SK-N-SH (cell line): ENCODE results near the gene TDRD9. TPM values are rescaled to one million over a fixed set of nuclear protein-coding genes. Genes with fewer than 3 reads are reported as not detected.

Experiments
- CTCF ChIA-PET: fragments of 300-600, 350-600 bp; formaldehyde crosslinking; extraction: SDS; loops from one replicate; lab custom pipeline; 2021; lab: Yijun Ruan, JAX
- POLR2A ChIA-PET: fragments of 350-600 bp; sonication (Branson Sonifier 250); formaldehyde crosslinking; extraction: SDS; loops from one replicate; lab custom pipeline; 2020; ENCODE audit warnings: antibody characterized with exemption, inconsistent platforms; lab: Yijun Ruan, JAX
- DNase-seq: peaks from one replicate; pipeline ENCODE4 v3.0.0; 2012
- H2AFZ ChIP-seq: fragments of 200-600 bp; sonication (generic); 2 replicates; pipeline ENCODE4 v1.8.1; 2016; ENCODE audit warnings: antibody characterized with exemption, mild to moderate bottlenecking, low read depth
- H3F3A ChIP-seq: fragments of 200-600 bp; sonication (generic); replicated peaks from 2 replicates; pipeline ENCODE3; 2016; ENCODE audit warnings: antibody characterized with exemption, mild to moderate bottlenecking; ENCODE audit not compliant: insufficient read depth
- H3K27ac ChIP-seq, 2 experiments: fragments of 200-500 bp in 1 of 2; fragments of 200-600 bp in 1 of 2; sonication (Bioruptor generic) in 1 of 2; sonication (generic), shearing (Covaris generic) in 1 of 2; 2 replicates each; pipeline versions ENCODE4 v1.5.1 to v1.6.1; 2014 to 2016; ENCODE audit warnings: low read depth in 2 of 2, inconsistent platforms in 1 of 2, low read length in 1 of 2, mild to moderate bottlenecking in 1 of 2, mixed read lengths in 1 of 2
- H3K27me3 ChIP-seq: fragments of 200-600 bp; sonication (generic), shearing (Covaris generic); 2 replicates; pipeline ENCODE4 v1.6.1; 2016; ENCODE audit warnings: mixed run types; ENCODE audit not compliant: insufficient read depth
- H3K36me3 ChIP-seq, 2 experiments: fragments of 200-500 bp in 1 of 2; fragments of 200-600 bp in 1 of 2; sonication (Bioruptor generic) in 1 of 2; sonication (generic) in 1 of 2; replicated peaks in 1 of 2; 2 replicates each; pipeline versions ENCODE3 to v1.5.1; 2014 to 2016; ENCODE audit warnings: low read length in 1 of 2, mild to moderate bottlenecking in 1 of 2; ENCODE audit not compliant: insufficient read depth in 2 of 2, control insufficient read depth in 1 of 2
- H3K4me1 ChIP-seq, 2 experiments: fragments of 200-500 bp in 1 of 2; fragments of 200-600 bp in 1 of 2; sonication (Bioruptor generic) in 1 of 2; sonication (generic), shearing (Covaris generic) in 1 of 2; 2 replicates each; pipeline versions ENCODE4 v1.5.1 to v1.6.1; 2014 to 2016; ENCODE audit warnings: low read depth in 1 of 2, low read length in 1 of 2, mixed run types in 1 of 2; ENCODE audit not compliant: insufficient read depth in 2 of 2, control insufficient read depth in 1 of 2
- H3K4me2 ChIP-seq: fragments of 200-600 bp; sonication (generic), shearing (Covaris generic); 2 replicates; pipeline ENCODE4 v1.6.1; 2017; ENCODE audit warnings: mixed run types
- H3K4me3 ChIP-seq, 2 experiments: fragments of 200-500 bp in 1 of 2; fragments of 200-600 bp in 1 of 2; sonication (Bioruptor generic) in 1 of 2; sonication (generic), shearing (Covaris generic) in 1 of 2; 2 replicates each; pipeline versions ENCODE4 v1.5.1 to v1.8.1; 2014 to 2016; ENCODE audit warnings: low read depth in 2 of 2, inconsistent platforms in 1 of 2, low read length in 1 of 2, mild to moderate bottlenecking in 1 of 2, mixed read lengths in 1 of 2, moderate library complexity in 1 of 2
- H3K79me2 ChIP-seq: fragments of 200-600 bp; sonication (generic); 2 replicates; pipeline ENCODE4 v1.8.1; 2017; ENCODE audit warnings: mild to moderate bottlenecking; ENCODE audit not compliant: insufficient read depth
- H3K9ac ChIP-seq: fragments of 200-600 bp; sonication (generic); 2 replicates; pipeline ENCODE4 v1.6.1; 2017; ENCODE audit warnings: mixed run types
- H3K9me2 ChIP-seq: fragments of 200-600 bp; sonication (generic); 2 replicates; pipeline ENCODE4 v1.6.1; 2017; ENCODE audit warnings: mixed run types
- H3K9me3 ChIP-seq: fragments of 200-600 bp; sonication (generic); 2 replicates; pipeline ENCODE4 v1.6.1; 2017; ENCODE audit warnings: mixed run types, mild to moderate bottlenecking, moderate library complexity
- H4K20me1 ChIP-seq: fragments of 200-600 bp; sonication (generic); 2 replicates; pipeline ENCODE4 v1.6.1; 2017; ENCODE audit warnings: mild to moderate bottlenecking, mixed run types; ENCODE audit not compliant: insufficient read depth
- CHD2 ChIP-seq: fragments of 150-350 bp; IDR thresholded peaks from 2 replicates; pipeline ENCODE4 v1.6.1; 2018; ENCODE audit warnings: low read length; ENCODE audit not compliant: partially characterized antibody
- EP300 ChIP-seq, 2 experiments: IDR thresholded peaks; 2 replicates each; pipeline versions ENCODE4 v1.4.0 to v1.6.1; 2012; ENCODE audit warnings: borderline replicate concordance in 1 of 2, low read depth in 1 of 2, low read length in 1 of 2
- FOSL2 ChIP-seq: IDR thresholded peaks from 2 replicates; pipeline ENCODE4 v1.4.0; 2012; ENCODE audit warnings: low read depth, mild to moderate bottlenecking, moderate library complexity, borderline replicate concordance
- GABPA ChIP-seq: IDR thresholded peaks from 2 replicates; pipeline ENCODE4 v1.4.0; 2012; ENCODE audit warnings: low read depth, mild to moderate bottlenecking
- IRF3 ChIP-seq: fragments of 150-350 bp; IDR thresholded peaks from 2 replicates; pipeline ENCODE4 v1.6.1; 2016; ENCODE audit warnings: mild to moderate bottlenecking, low read depth, low read length
- JUND ChIP-seq: IDR thresholded peaks from 2 replicates; pipeline ENCODE4 v1.4.0; 2012
- MAX ChIP-seq: IDR thresholded peaks from 2 replicates; pipeline ENCODE4 v1.4.0; 2012; ENCODE audit warnings: low read depth
- NRF1 ChIP-seq: IDR thresholded peaks from 2 replicates; pipeline ENCODE4 v1.6.1; 2012; ENCODE audit warnings: low read depth, mild to moderate bottlenecking, low read length
- POLR2AphosphoS5 ChIP-seq: IDR thresholded peaks from 2 replicates; pipeline ENCODE4 v1.6.1; 2012; ENCODE audit warnings: low read depth, low read length
- RFX5 ChIP-seq: IDR thresholded peaks from 2 replicates; pipeline ENCODE4 v1.6.1; 2012; ENCODE audit warnings: mild to moderate bottlenecking, improper control_type of control experiment, low read length
- TCF12 ChIP-seq: IDR thresholded peaks from 2 replicates; pipeline ENCODE4 v1.4.0; 2012
- ZBTB33 ChIP-seq: IDR thresholded peaks from 2 replicates; pipeline ENCODE4 v1.4.0; 2012; ENCODE audit warnings: low read depth, borderline replicate concordance
- WGBS: methylation state at CpG from one replicate; pipeline ENCODE4 v1.1.6; 2017; ENCODE audit warnings: low lambda C conversion rate; 5-methylcytosine and 5-hydroxymethylcytosine counted together
- polyA plus RNA-seq, 3 experiments: library from polyadenylated mRNA; depleted of rRNA; stranded (reverse); fragments of >200 nt; gene quantifications; 2 replicates each; pipeline ENCODE4 v1.2.3, GENCODE V29; 2012
- TF ChIP-seq, protein P1 (sequence below): IDR thresholded peaks from 2 replicates; pipeline ENCODE4 v1.6.1; 2012; ENCODE audit warnings: mild to moderate bottlenecking, low read depth, low read length, moderate library complexity
- TF ChIP-seq, protein P2 (sequence below): fragments of 200-600 bp; sonication (generic); IDR thresholded peaks from 2 replicates; pipeline ENCODE4 v1.6.1; 2017; ENCODE audit warnings: antibody characterized with exemption, mild to moderate bottlenecking, moderate library complexity

The TDRD9 gene
- polyA plus RNA-seq, 1 of the 3 experiments (the other 2 are of a cell fraction), result not detected

GRCh38 chr14:103916636-103917262 lies 11.5 kb upstream of the TDRD9 start:
- H2AFZ ChIP-seq, result no peak overlapping the region
- WGBS, result 92% methylated on average over 14 of the region's 14 CpGs
- no peak overlapping the region for H3K4me2 ChIP-seq
- no peak overlapping the region for H3K4me3 ChIP-seq
- no peaks in the 10 kb centered on the region for H3K27me3 ChIP-seq
- no peaks in the 10 kb centered on the region for H3K9me2 ChIP-seq
- TF ChIP-seq RFX5, result no peak
- TF ChIP-seq, protein P1, sequence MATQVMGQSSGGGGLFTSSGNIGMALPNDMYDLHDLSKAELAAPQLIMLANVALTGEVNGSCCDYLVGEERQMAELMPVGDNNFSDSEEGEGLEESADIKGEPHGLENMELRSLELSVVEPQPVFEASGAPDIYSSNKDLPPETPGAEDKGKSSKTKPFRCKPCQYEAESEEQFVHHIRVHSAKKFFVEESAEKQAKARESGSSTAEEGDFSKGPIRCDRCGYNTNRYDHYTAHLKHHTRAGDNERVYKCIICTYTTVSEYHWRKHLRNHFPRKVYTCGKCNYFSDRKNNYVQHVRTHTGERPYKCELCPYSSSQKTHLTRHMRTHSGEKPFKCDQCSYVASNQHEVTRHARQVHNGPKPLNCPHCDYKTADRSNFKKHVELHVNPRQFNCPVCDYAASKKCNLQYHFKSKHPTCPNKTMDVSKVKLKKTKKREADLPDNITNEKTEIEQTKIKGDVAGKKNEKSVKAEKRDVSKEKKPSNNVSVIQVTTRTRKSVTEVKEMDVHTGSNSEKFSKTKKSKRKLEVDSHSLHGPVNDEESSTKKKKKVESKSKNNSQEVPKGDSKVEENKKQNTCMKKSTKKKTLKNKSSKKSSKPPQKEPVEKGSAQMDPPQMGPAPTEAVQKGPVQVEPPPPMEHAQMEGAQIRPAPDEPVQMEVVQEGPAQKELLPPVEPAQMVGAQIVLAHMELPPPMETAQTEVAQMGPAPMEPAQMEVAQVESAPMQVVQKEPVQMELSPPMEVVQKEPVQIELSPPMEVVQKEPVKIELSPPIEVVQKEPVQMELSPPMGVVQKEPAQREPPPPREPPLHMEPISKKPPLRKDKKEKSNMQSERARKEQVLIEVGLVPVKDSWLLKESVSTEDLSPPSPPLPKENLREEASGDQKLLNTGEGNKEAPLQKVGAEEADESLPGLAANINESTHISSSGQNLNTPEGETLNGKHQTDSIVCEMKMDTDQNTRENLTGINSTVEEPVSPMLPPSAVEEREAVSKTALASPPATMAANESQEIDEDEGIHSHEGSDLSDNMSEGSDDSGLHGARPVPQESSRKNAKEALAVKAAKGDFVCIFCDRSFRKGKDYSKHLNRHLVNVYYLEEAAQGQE, result no peak
- ChIA-PET CTCF (interaction anchor here (0.7 to 14.5 kb wide), 5 partner anchors 11 to 111 kb away, joined by 3 to 197 read pairs (median 3); no protein-coding TSS in a partner anchor), POLR2A (interaction anchor here (0.6 kb wide), 1 partner anchor 172 kb away, joined by 4 read pairs; no protein-coding TSS in a partner anchor)
- peaks cover 34% of the 10 kb centered on the region in 2 experiments for H3K36me3 ChIP-seq
- no peak overlapping the region for H3K27ac ChIP-seq
- H3K9ac ChIP-seq, result no peak overlapping the region
- DNase-seq, result no peak
- H3K79me2 ChIP-seq, result peaks cover 66% of the 10 kb centered on the region
- peaks cover 19% of the 10 kb centered on the region; the same call in 1 of the 2 replicates for H4K20me1 ChIP-seq
- no peaks in the 10 kb centered on the region for H3K9me3 ChIP-seq
- no peaks in the 10 kb centered on the region for H3F3A ChIP-seq
- peaks cover 0 to 2% of the 10 kb centered on the region in 2 experiments; a peak in 1 of 4 replicates for H3K4me1 ChIP-seq

DNA sequence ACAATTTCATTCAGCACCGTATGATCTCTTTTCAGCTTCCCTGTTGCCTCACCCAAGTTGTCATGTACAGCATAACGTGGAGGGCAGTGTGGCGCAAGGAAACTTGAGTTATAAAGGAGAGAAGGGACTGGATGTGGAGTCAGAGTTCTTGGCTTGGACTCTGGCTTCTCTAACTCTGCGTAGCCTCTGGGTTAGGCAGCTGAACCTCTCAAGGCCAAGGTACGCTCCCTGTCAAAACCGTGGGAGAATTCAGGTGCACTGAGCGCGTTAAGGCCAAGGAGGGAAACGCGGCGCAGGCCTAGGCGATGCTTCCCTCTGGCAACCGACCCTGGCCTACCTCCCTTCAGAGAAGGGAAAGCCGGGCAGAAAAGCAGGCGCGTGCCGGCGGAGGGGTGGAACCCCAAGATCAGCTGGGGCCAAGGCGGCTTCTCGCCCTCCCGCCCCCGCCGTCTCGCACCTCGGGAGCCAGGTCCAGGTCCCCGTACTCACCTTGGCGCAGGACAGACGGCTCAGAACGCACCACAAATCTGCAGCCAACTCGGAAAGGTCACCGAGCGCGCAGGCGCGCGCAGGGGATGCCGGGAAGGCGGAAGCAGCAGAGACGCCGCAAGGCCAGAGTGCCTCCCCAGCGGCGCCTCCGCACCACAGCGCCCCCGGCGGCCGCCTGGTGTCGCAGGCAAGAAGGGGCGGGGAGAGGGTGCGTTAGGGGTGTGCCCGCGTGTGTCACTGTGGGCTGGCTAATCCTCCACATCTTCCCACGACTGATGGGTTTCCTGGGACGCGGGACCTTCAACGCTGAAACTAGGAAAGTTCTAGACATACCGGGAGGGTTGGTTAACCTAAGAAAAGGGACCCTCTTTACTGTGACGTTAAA lies 7.0 kb upstream of the TDRD9 start:
- H2AFZ ChIP-seq, result peak overlapping the region; percentile 99
- H3K9me2 ChIP-seq, result no peaks in the 10 kb centered on the region
- ChIA-PET CTCF (interaction anchor here (0.6 to 3.2 kb wide), 22 partner anchors 8 to 320 kb away, joined by 3 to 31 read pairs (median 4); partner anchors contain the start of gene RD3L), POLR2A (no interaction called here)
- peaks cover 7 to 10% of the 10 kb centered on the region in 2 experiments for H3K36me3 ChIP-seq
- no peaks in the 10 kb centered on the region for H3F3A ChIP-seq
- DNase-seq, result peak; percentile 95
- H3K4me3 ChIP-seq, result peak overlapping the region; percentile 77 to 100
- WGBS, result under 1% methylated on average over 43 of the region's 58 CpGs
- H3K27ac ChIP-seq, result peak overlapping the region; percentile 56 to 57; a peak in 2 of 4 replicates
- H3K27me3 ChIP-seq, result no peaks in the 10 kb centered on the region
- H4K20me1 ChIP-seq, result peaks cover 17% of the 10 kb centered on the region; the same call in 1 of the 2 replicates
- no peaks in the 10 kb centered on the region for H3K9me3 ChIP-seq
- H3K9ac ChIP-seq, result peak overlapping the region; percentile 96
- peak overlapping the region; percentile 93 for H3K4me2 ChIP-seq
- H3K4me1 ChIP-seq, result peaks cover 0 to 2% of the 10 kb centered on the region in 2 experiments; a peak in 1 of 4 replicates
- H3K79me2 ChIP-seq, result peaks cover 51% of the 10 kb centered on the region
- peak; percentile 79 for TF ChIP-seq NRF1
- TF ChIP-seq MAX, result peak; percentile 61; the same call in 1 of the 2 replicates
- no peak for TF ChIP-seq FOSL2
- TF ChIP-seq, protein P2, sequence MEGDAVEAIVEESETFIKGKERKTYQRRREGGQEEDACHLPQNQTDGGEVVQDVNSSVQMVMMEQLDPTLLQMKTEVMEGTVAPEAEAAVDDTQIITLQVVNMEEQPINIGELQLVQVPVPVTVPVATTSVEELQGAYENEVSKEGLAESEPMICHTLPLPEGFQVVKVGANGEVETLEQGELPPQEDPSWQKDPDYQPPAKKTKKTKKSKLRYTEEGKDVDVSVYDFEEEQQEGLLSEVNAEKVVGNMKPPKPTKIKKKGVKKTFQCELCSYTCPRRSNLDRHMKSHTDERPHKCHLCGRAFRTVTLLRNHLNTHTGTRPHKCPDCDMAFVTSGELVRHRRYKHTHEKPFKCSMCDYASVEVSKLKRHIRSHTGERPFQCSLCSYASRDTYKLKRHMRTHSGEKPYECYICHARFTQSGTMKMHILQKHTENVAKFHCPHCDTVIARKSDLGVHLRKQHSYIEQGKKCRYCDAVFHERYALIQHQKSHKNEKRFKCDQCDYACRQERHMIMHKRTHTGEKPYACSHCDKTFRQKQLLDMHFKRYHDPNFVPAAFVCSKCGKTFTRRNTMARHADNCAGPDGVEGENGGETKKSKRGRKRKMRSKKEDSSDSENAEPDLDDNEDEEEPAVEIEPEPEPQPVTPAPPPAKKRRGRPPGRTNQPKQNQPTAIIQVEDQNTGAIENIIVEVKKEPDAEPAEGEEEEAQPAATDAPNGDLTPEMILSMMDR, result peak; percentile 92
- peak; percentile 24; the same call in 1 of the 2 replicates for TF ChIP-seq TCF12
- peak; percentile 89 for TF ChIP-seq POLR2AphosphoS5
- TF ChIP-seq IRF3, result no peak
- peak; percentile 9 to 22; a peak in 2 of 4 replicates for TF ChIP-seq EP300 (IDR thresholded peaks at IDR 0.05; ENCODE audit: borderline replicate concordance in 1 of 2, low read depth in 1 of 2, low read length in 1 of 2)
- TF ChIP-seq ZBTB33, result peak; percentile 39; the same call in 1 of the 2 replicates
- peak; percentile 79 for TF ChIP-seq GABPA
- no peak for TF ChIP-seq JUND
- TF ChIP-seq CHD2, result peak; percentile 88
